ENCODE data around the gene POLQ.
"Not testable (repeated sequence)": the region's sequence is repeated elsewhere in the genome, so short reads cannot be mapped to it uniquely, and the experiment has no call there.

Gene POLQ

GRCh38 chr3:121462565-121462964, 83.2 kb downstream of the POLQ start:
- no peak overlapping the region for H3K27ac ChIP-seq (replicated peaks)
- TF ChIP-seq REST (IDR thresholded peaks at IDR 0.05; ENCODE audit: insufficient replicate concordance, low read depth) (no peak), CTCF (IDR thresholded peaks at IDR 0.05; ENCODE audit: insufficient read depth, low read length) (no peak), POLR2AphosphoS5 (IDR thresholded peaks at IDR 0.05; ENCODE audit: low read depth) (no peak), GABPA (IDR thresholded peaks at IDR 0.05; ENCODE audit: low read depth) (no peak), SPI1 (IDR thresholded peaks at IDR 0.05; ENCODE audit: borderline replicate concordance, low read depth) (no peak)
- H3K4me3 ChIP-seq (replicated peaks; ENCODE audit: insufficient read depth, low read length): no peak overlapping the region
- no peaks in the 10 kb centered on the region for H3K27me3 ChIP-seq (ENCODE audit: insufficient read depth, poor library complexity, severe bottlenecking)
- DNase-seq (ENCODE audit: low read depth in 1 of 2, low spot score in 1 of 2): no peak

GRCh38 chr3:121451752-121452151, 94.0 kb downstream of the POLQ start:
- DNase-seq (ENCODE audit: low read depth in 1 of 2, low spot score in 1 of 2); H3K4me3 ChIP-seq (replicated peaks; ENCODE audit: insufficient read depth, low read length); H3K27me3 ChIP-seq (ENCODE audit: insufficient read depth, poor library complexity, severe bottlenecking); H3K27ac ChIP-seq (replicated peaks): not testable (repeated sequence)

- DNase-seq (ENCODE audit: low read depth in 1 of 2, low spot score in 1 of 2): peak in 1 of 2 experiments; percentile 11
- no peak for TF ChIP-seq CTCF (IDR thresholded peaks at IDR 0.05; ENCODE audit: insufficient read depth, low read length)
- no peak for TF ChIP-seq GABPA (IDR thresholded peaks at IDR 0.05; ENCODE audit: low read depth)
- TF ChIP-seq POLR2AphosphoS5 (IDR thresholded peaks at IDR 0.05; ENCODE audit: low read depth): no peak
- TF ChIP-seq REST (IDR thresholded peaks at IDR 0.05; ENCODE audit: insufficient replicate concordance, low read depth): no peak
- TF ChIP-seq SPI1 (IDR thresholded peaks at IDR 0.05; ENCODE audit: borderline replicate concordance, low read depth): no peak
- Histone ChIP-seq H3K4me3 (replicated peaks; ENCODE audit: insufficient read depth, low read length) (no peak overlapping the region), H3K27me3 (ENCODE audit: insufficient read depth, poor library complexity, severe bottlenecking) (no peaks in the 10 kb centered on the region), H3K27ac (replicated peaks) (no peak overlapping the region)
Measured at GRCh38 chr3:121443456-121443855, 102.3 kb downstream of the POLQ start.

GRCh38 chr3:121436641-121437040, 109.1 kb downstream of the POLQ start:
- DNase-seq (ENCODE audit: low read depth in 1 of 2, low spot score in 1 of 2): no peak
- no peak overlapping the region for H3K4me3 ChIP-seq (replicated peaks; ENCODE audit: insufficient read depth, low read length)
- no peak overlapping the region for H3K27ac ChIP-seq (replicated peaks)
- no peaks in the 10 kb centered on the region for H3K27me3 ChIP-seq (ENCODE audit: insufficient read depth, poor library complexity, severe bottlenecking)
- TF ChIP-seq POLR2AphosphoS5 (IDR thresholded peaks at IDR 0.05; ENCODE audit: low read depth): no peak
- TF ChIP-seq SPI1 (IDR thresholded peaks at IDR 0.05; ENCODE audit: borderline replicate concordance, low read depth): no peak
- no peak for TF ChIP-seq GABPA (IDR thresholded peaks at IDR 0.05; ENCODE audit: low read depth)
- no peak for TF ChIP-seq CTCF (IDR thresholded peaks at IDR 0.05; ENCODE audit: insufficient read depth, low read length)
- no peak for TF ChIP-seq REST (IDR thresholded peaks at IDR 0.05; ENCODE audit: insufficient replicate concordance, low read depth)

Measured in HL-60 (cell line).